ENCODE results near the gene LMF2. TPM values are rescaled to one million over a fixed set of nuclear protein-coding genes. Genes with fewer than 3 reads are reported as not detected.
A peak's percentile ranks its signal among the peaks of the same experiment; 100 is the strongest.
"Not testable (repeated sequence)": the region's sequence is repeated elsewhere in the genome, so short reads cannot be mapped to it uniquely, and the experiment has no call there.

The LMF2 gene
- polyA plus RNA-seq, 1 donor: 48.8 TPM

GRCh38 chr22:50535113-50535512, 27.6 kb upstream of the LMF2 start:
- Histone ChIP-seq H3K4me1 (ENCODE audit: control insufficient read depth, insufficient read depth, low read length) (peaks cover 35% of the 10 kb centered on the region), H3K27ac (ENCODE audit: low read length) (no peak overlapping the region), H3K27me3 (ENCODE audit: control insufficient read depth, insufficient read depth, low read length) (peaks cover 38% of the 10 kb centered on the region), H3K36me3 (ENCODE audit: control insufficient read depth, insufficient read depth, low read length) (no peaks in the 10 kb centered on the region), H3K4me3 (ENCODE audit: low read length) (no peak overlapping the region), H3K9me3 (ENCODE audit: control insufficient read depth, low read depth, low read length) (peaks cover 8% of the 10 kb centered on the region)
- DNase-seq: no peak
- 94% methylated on average over 2 of the region's 8 CpGs for WGBS (ENCODE audit: insufficient coverage, low lambda C conversion rate)

GRCh38 chr22:50533856-50534711, 26.6 kb upstream of the LMF2 start:
- not testable (repeated sequence) for H3K36me3 ChIP-seq (ENCODE audit: control insufficient read depth, insufficient read depth, low read length); H3K27ac ChIP-seq (ENCODE audit: low read length); DNase-seq; H3K4me3 ChIP-seq (ENCODE audit: low read length)
- peaks cover 14% of the 10 kb centered on the region for H3K9me3 ChIP-seq (ENCODE audit: control insufficient read depth, low read depth, low read length)
- H3K4me1 ChIP-seq (ENCODE audit: control insufficient read depth, insufficient read depth, low read length): peaks cover 32% of the 10 kb centered on the region
- H3K27me3 ChIP-seq (ENCODE audit: control insufficient read depth, insufficient read depth, low read length): peaks cover 45% of the 10 kb centered on the region
- WGBS (ENCODE audit: insufficient coverage, low lambda C conversion rate): 67% methylated on average over 3 of the region's 21 CpGs

GRCh38 chr22:50532824-50533796, 25.6 kb upstream of the LMF2 start:
- no peaks in the 10 kb centered on the region for H3K36me3 ChIP-seq (ENCODE audit: control insufficient read depth, insufficient read depth, low read length)
- H3K27me3 ChIP-seq (ENCODE audit: control insufficient read depth, insufficient read depth, low read length): peaks cover 45% of the 10 kb centered on the region
- no peak for DNase-seq
- no peak overlapping the region for H3K4me3 ChIP-seq (ENCODE audit: low read length)
- peaks cover 27% of the 10 kb centered on the region for H3K4me1 ChIP-seq (ENCODE audit: control insufficient read depth, insufficient read depth, low read length)
- H3K27ac ChIP-seq (ENCODE audit: low read length): no peak overlapping the region
- 57% methylated on average over 3 of the region's 19 CpGs for WGBS (ENCODE audit: insufficient coverage, low lambda C conversion rate)
- H3K9me3 ChIP-seq (ENCODE audit: control insufficient read depth, low read depth, low read length): peaks cover 16% of the 10 kb centered on the region

- peak in 1 of 2 donors; percentile 77 for DNase-seq
- no CpG with 5 or more reads among the region's 56 CpGs for WGBS (ENCODE audit: insufficient coverage, low lambda C conversion rate)
- Histone ChIP-seq H3K27me3 (ENCODE audit: control insufficient read depth, insufficient read depth, low read length) (peaks cover 45% of the 10 kb centered on the region), H3K4me3 (ENCODE audit: low read length) (peak overlapping the region; percentile 60), H3K4me1 (ENCODE audit: control insufficient read depth, insufficient read depth, low read length) (peaks cover 27% of the 10 kb centered on the region), H3K36me3 (ENCODE audit: control insufficient read depth, insufficient read depth, low read length) (no peaks in the 10 kb centered on the region), H3K27ac (ENCODE audit: low read length) (peak overlapping the region; percentile 42), H3K9me3 (ENCODE audit: control insufficient read depth, low read depth, low read length) (peaks cover 16% of the 10 kb centered on the region)
Measured at GRCh38 chr22:50531962-50532674, 24.6 kb upstream of the LMF2 start.

- peak in 1 of 2 donors; percentile 69 for DNase-seq
- H3K9me3 ChIP-seq (ENCODE audit: control insufficient read depth, low read depth, low read length): peaks cover 16% of the 10 kb centered on the region
- peak overlapping the region; percentile 94 for H3K27ac ChIP-seq (ENCODE audit: low read length)
- H3K4me1 ChIP-seq (ENCODE audit: control insufficient read depth, insufficient read depth, low read length): peaks cover 30% of the 10 kb centered on the region
- H3K27me3 ChIP-seq (ENCODE audit: control insufficient read depth, insufficient read depth, low read length): peaks cover 45% of the 10 kb centered on the region
- no peaks in the 10 kb centered on the region for H3K36me3 ChIP-seq (ENCODE audit: control insufficient read depth, insufficient read depth, low read length)
- H3K4me3 ChIP-seq (ENCODE audit: low read length): peak overlapping the region; percentile 60
- no CpG with 5 or more reads among the region's 44 CpGs for WGBS (ENCODE audit: insufficient coverage, low lambda C conversion rate)
Measured at GRCh38 chr22:50531546-50531961, 24.1 kb upstream of the LMF2 start.

- H3K27ac ChIP-seq (ENCODE audit: low read length): peak overlapping the region; percentile 94
- WGBS (ENCODE audit: insufficient coverage, low lambda C conversion rate): no CpG with 5 or more reads among the region's 53 CpGs
- peak; percentile 76 to 90 for DNase-seq
- no peaks in the 10 kb centered on the region for H3K36me3 ChIP-seq (ENCODE audit: control insufficient read depth, insufficient read depth, low read length)
- H3K4me3 ChIP-seq (ENCODE audit: low read length): peak overlapping the region; percentile 60
- H3K27me3 ChIP-seq (ENCODE audit: control insufficient read depth, insufficient read depth, low read length): peaks cover 45% of the 10 kb centered on the region
- peaks cover 16% of the 10 kb centered on the region for H3K9me3 ChIP-seq (ENCODE audit: control insufficient read depth, low read depth, low read length)
- peaks cover 32% of the 10 kb centered on the region for H3K4me1 ChIP-seq (ENCODE audit: control insufficient read depth, insufficient read depth, low read length)
Measured at GRCh38 chr22:50530877-50531545, 23.5 kb upstream of the LMF2 start.

GRCh38 chr22:50530580-50530876, 23.0 kb upstream of the LMF2 start:
- H3K4me3 ChIP-seq (ENCODE audit: low read length): peak overlapping the region; percentile 60
- DNase-seq: peak in 1 of 2 donors; percentile 81
- peaks cover 32% of the 10 kb centered on the region for H3K4me1 ChIP-seq (ENCODE audit: control insufficient read depth, insufficient read depth, low read length)
- H3K27me3 ChIP-seq (ENCODE audit: control insufficient read depth, insufficient read depth, low read length): peaks cover 45% of the 10 kb centered on the region
- peak overlapping the region; percentile 94 for H3K27ac ChIP-seq (ENCODE audit: low read length)
- no peaks in the 10 kb centered on the region for H3K36me3 ChIP-seq (ENCODE audit: control insufficient read depth, insufficient read depth, low read length)
- peaks cover 16% of the 10 kb centered on the region for H3K9me3 ChIP-seq (ENCODE audit: control insufficient read depth, low read depth, low read length)
- WGBS (ENCODE audit: insufficient coverage, low lambda C conversion rate): no CpG with 5 or more reads among the region's 21 CpGs

GRCh38 chr22:50529897-50530579, 22.5 kb upstream of the LMF2 start, which contains the start of gene TYMP:
Gene TYMP, minus strand, starts transcription at chr22:50530012. Its CDS starts 303 bp downstream, at chr22:50529709.
- Histone ChIP-seq H3K4me3 (ENCODE audit: low read length) (peak within 1 kb of the TSS; percentile 60), H3K4me1 (ENCODE audit: control insufficient read depth, insufficient read depth, low read length) (peaks cover 32% of the 10 kb centered on the region), H3K9me3 (ENCODE audit: control insufficient read depth, low read depth, low read length) (peaks cover 16% of the 10 kb centered on the region), H3K27me3 (ENCODE audit: control insufficient read depth, insufficient read depth, low read length) (peaks cover 45% of the 10 kb centered on the region), H3K27ac (ENCODE audit: low read length) (peak within 1 kb of the TSS; percentile 94), H3K36me3 (ENCODE audit: control insufficient read depth, insufficient read depth, low read length) (no peaks in the 10 kb centered on the region)
- DNase-seq: peak; percentile 69 to 91
- no CpG with 5 or more reads among the region's 92 CpGs for WGBS (ENCODE audit: insufficient coverage, low lambda C conversion rate)

- Histone ChIP-seq H3K27ac (ENCODE audit: low read length) (peak overlapping the region; percentile 40), H3K4me1 (ENCODE audit: control insufficient read depth, insufficient read depth, low read length) (peaks cover 33% of the 10 kb centered on the region), H3K4me3 (ENCODE audit: low read length) (peak overlapping the region; percentile 40), H3K36me3 (ENCODE audit: control insufficient read depth, insufficient read depth, low read length) (no peaks in the 10 kb centered on the region), H3K27me3 (ENCODE audit: control insufficient read depth, insufficient read depth, low read length) (peaks cover 43% of the 10 kb centered on the region), H3K9me3 (ENCODE audit: control insufficient read depth, low read depth, low read length) (peaks cover 16% of the 10 kb centered on the region)
- WGBS (ENCODE audit: insufficient coverage, low lambda C conversion rate): no CpG with 5 or more reads among the region's 50 CpGs
- DNase-seq: no peak
Measured at GRCh38 chr22:50529416-50529896, 22.0 kb upstream of the LMF2 start.
